ENCODE measurements around the gene KIF21B.

DNA sequence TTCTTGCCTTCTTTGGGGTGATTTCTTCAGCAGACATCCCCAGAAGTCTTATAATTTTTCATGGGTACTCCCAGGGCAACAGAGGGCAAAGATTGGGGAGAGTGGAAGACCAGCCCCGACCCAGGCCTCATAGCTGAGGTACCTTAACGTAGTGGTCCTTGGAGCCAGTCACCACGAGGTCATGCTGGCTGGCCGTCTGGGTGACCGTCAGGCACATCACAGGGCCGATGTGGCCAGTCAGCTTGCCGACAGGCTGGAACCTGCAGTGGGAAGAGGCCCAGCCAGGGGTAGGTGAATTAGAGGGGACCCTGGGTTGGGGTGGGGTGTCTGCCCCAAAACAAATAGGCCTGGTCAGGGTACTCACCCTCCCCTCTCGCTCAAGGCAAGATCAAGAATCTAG, 46.9 kb downstream of the KIF21B start:
- TF ChIP-seq, protein P1, sequence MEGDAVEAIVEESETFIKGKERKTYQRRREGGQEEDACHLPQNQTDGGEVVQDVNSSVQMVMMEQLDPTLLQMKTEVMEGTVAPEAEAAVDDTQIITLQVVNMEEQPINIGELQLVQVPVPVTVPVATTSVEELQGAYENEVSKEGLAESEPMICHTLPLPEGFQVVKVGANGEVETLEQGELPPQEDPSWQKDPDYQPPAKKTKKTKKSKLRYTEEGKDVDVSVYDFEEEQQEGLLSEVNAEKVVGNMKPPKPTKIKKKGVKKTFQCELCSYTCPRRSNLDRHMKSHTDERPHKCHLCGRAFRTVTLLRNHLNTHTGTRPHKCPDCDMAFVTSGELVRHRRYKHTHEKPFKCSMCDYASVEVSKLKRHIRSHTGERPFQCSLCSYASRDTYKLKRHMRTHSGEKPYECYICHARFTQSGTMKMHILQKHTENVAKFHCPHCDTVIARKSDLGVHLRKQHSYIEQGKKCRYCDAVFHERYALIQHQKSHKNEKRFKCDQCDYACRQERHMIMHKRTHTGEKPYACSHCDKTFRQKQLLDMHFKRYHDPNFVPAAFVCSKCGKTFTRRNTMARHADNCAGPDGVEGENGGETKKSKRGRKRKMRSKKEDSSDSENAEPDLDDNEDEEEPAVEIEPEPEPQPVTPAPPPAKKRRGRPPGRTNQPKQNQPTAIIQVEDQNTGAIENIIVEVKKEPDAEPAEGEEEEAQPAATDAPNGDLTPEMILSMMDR (conservative IDR thresholded peaks at IDR 0.05; ENCODE audit: low read depth, low read length), result no peak
- TF ChIP-seq POLR2A (IDR thresholded peaks at IDR 0.05; ENCODE audit: low read depth, low read length), result no peak
- no peak for TF ChIP-seq MAFK (IDR thresholded peaks at IDR 0.05; ENCODE audit: low read depth, low read length)
- TF ChIP-seq, protein P2, sequence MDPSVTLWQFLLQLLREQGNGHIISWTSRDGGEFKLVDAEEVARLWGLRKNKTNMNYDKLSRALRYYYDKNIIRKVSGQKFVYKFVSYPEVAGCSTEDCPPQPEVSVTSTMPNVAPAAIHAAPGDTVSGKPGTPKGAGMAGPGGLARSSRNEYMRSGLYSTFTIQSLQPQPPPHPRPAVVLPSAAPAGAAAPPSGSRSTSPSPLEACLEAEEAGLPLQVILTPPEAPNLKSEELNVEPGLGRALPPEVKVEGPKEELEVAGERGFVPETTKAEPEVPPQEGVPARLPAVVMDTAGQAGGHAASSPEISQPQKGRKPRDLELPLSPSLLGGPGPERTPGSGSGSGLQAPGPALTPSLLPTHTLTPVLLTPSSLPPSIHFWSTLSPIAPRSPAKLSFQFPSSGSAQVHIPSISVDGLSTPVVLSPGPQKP (IDR thresholded peaks at IDR 0.05; ENCODE audit: borderline replicate concordance, low read depth, low read length), result no peak
- TF ChIP-seq RFX5 (IDR thresholded peaks at IDR 0.05; ENCODE audit: low read depth, low read length), result no peak
- no peak for TF ChIP-seq RAD21 (IDR thresholded peaks at IDR 0.05; ENCODE audit: low read length)
- TF ChIP-seq CEBPB (IDR thresholded peaks at IDR 0.05; ENCODE audit: low read depth, low read length), result no peak
- TF ChIP-seq FOS (IDR thresholded peaks at IDR 0.05; ENCODE audit: low read depth, low read length), result no peak
- TF ChIP-seq NFE2L2 (IDR thresholded peaks at IDR 0.05; ENCODE audit: low read depth, low read length), result no peak
- TF ChIP-seq CHD1 (IDR thresholded peaks at IDR 0.05; ENCODE audit: low read depth, low read length), result no peak
- TF ChIP-seq BHLHE40 (IDR thresholded peaks at IDR 0.05; ENCODE audit: low read depth, low read length), result no peak
- no peak for TF ChIP-seq RCOR1 (IDR thresholded peaks at IDR 0.05; ENCODE audit: insufficient replicate concordance, low read length)
- TF ChIP-seq, protein P3, sequence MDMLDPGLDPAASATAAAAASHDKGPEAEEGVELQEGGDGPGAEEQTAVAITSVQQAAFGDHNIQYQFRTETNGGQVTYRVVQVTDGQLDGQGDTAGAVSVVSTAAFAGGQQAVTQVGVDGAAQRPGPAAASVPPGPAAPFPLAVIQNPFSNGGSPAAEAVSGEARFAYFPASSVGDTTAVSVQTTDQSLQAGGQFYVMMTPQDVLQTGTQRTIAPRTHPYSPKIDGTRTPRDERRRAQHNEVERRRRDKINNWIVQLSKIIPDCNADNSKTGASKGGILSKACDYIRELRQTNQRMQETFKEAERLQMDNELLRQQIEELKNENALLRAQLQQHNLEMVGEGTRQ (IDR thresholded peaks at IDR 0.05; ENCODE audit: low read depth, low read length), result no peak

Measured in IMR-90 (cell line).